ENCODE measurements around the gene SALL3.

Gene SALL3

DNA sequence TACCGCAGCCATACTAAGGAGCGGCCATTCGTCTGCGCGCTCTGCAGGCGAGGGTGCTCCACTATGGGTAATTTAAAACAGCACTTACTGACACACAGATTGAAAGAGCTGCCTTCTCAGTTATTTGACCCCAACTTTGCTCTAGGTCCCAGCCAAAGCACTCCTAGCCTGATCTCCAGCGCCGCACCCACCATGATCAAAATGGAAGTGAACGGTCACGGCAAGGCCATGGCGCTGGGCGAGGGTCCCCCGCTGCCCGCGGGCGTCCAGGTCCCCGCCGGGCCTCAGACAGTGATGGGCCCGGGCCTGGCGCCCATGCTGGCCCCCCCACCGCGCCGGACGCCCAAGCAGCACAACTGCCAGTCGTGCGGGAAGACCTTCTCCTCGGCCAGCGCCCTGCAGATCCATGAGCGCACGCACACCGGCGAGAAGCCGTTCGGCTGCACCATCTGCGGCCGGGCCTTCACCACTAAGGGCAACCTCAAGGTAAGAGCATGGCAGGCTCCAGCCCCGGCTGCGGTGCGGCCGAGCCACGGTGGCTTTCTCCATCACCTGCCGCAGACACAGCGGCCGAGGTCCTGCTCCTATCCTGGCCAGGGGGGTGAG is 15.5 kb downstream of the SALL3 start:
- TF ChIP-seq, protein P1, sequence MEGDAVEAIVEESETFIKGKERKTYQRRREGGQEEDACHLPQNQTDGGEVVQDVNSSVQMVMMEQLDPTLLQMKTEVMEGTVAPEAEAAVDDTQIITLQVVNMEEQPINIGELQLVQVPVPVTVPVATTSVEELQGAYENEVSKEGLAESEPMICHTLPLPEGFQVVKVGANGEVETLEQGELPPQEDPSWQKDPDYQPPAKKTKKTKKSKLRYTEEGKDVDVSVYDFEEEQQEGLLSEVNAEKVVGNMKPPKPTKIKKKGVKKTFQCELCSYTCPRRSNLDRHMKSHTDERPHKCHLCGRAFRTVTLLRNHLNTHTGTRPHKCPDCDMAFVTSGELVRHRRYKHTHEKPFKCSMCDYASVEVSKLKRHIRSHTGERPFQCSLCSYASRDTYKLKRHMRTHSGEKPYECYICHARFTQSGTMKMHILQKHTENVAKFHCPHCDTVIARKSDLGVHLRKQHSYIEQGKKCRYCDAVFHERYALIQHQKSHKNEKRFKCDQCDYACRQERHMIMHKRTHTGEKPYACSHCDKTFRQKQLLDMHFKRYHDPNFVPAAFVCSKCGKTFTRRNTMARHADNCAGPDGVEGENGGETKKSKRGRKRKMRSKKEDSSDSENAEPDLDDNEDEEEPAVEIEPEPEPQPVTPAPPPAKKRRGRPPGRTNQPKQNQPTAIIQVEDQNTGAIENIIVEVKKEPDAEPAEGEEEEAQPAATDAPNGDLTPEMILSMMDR (IDR thresholded peaks at IDR 0.05; ENCODE audit: borderline replicate concordance, insufficient read depth, low read depth, low read length): no peak
- H3K4me3 ChIP-seq (ENCODE audit: low read depth, low read length): no peak overlapping the region

DNA sequence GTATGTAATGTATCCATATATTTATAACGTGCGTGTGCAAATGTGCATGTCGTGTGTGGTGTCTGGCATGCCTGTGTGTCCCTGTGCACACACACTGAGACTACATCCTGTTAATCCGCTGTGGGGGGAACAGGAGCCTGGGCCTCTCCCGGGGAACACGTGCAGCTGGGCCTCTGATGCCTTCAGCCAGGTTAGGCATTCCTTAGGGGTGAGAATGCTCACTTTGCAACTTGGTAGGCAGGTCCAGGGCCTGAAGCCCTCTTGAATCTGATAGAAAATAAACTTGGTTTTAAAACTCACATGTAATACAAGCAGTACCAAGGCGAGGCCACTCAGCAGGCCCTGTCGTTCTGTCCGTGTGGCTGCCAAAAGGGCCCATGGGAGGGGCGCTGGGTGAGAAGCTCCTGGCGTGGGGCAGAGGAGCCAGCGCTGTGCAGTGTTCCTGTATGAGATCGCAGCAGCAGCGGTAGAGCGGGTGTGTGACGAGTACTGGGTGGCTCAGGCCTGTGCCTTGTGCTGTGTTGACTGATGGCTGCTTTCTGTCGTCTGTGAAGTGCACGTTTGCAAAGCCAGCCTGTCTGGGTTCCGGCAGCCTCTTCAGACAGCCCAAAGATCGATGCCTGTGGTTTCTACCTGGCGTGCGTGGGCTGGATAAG is 16.2 kb downstream of the SALL3 start:
- TF ChIP-seq, protein P1 (IDR thresholded peaks at IDR 0.05; ENCODE audit: borderline replicate concordance, insufficient read depth, low read depth, low read length): no peak
- no peak overlapping the region for H3K4me3 ChIP-seq (ENCODE audit: low read depth, low read length)

DNA sequence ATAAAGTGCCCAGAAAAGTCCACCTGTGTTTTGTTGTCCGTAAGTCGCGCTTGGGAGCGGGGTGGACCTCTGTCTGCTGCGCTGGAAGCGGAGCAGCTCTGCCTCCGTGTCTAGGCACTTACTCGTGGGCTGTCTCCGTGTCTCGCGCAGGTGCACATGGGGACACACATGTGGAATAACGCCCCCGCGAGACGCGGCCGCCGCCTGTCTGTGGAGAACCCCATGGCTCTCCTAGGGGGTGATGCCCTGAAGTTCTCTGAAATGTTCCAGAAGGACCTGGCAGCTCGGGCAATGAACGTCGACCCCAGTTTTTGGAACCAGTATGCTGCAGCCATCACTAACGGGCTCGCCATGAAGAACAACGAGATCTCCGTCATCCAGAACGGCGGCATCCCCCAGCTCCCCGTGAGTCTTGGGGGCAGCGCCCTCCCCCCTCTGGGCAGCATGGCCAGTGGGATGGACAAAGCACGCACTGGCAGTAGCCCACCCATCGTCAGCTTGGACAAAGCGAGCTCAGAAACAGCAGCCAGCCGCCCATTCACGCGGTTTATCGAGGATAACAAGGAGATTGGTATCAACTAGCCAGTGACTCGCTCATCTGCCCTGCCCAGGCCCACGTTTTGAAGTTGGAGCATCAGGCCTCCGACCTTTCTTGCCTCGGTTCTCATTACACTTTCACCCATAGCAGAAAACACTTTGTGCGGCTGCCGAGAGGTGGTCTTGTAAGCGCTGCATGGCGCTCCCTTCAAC is 17.3 kb downstream of the SALL3 start:
- TF ChIP-seq, protein P1 (IDR thresholded peaks at IDR 0.05; ENCODE audit: borderline replicate concordance, insufficient read depth, low read depth, low read length): no peak
- no peak overlapping the region for H3K4me3 ChIP-seq (ENCODE audit: low read depth, low read length)

DNA sequence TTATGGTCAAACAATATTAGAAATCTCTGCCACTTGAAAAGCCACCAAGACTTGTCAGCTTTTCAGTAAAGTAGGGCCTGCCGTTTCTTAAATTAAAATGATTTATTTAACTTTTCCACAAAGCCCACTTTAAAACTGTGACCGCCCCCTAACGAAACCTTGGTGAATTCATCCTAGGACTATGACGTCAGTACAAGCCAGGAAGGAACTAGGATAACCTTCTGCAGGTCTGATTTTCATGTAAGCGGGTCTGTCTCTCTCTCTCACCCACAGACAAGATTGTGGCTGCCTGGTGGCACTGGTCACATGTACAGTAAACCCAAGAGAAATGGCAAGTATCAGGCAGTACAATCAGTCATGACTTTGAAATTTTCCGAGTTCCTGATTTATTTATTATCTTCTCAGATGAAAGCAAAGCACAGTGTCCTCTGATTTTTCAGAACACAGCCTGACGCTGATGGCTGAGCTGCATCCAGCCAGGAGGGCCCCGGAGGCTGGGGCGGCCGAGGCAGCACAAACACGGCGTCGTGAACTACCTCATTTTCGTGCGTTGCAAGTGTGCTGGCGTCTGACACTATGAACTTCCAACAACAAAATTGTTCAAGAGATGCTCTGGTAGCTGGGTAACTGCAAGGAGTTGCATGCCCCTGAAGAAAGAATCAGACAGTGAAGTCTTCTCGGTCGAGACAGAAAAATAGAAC is 18.9 kb downstream of the SALL3 start:
- H3K4me3 ChIP-seq (ENCODE audit: low read depth, low read length): no peak overlapping the region
- TF ChIP-seq, protein P1 (IDR thresholded peaks at IDR 0.05; ENCODE audit: borderline replicate concordance, insufficient read depth, low read depth, low read length): no peak

DNA sequence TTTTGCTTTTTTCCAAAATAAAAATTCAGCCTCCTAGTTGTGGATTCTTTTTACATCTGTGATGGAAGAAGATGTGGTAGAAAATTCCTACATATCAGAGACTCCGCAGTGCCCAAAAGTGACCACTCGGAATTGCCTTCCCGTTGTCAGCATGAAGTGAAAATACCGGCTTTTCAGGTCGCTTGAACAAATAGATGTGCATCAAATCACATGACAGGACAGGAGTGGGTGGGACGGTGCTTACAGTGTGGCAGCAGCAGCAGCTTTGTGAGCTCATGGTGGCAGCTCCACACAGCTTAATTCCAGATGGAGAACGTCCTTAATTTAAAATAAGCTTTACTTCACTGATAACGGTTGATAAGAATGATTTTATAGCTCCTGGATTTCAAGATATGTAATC is 20.3 kb downstream of the SALL3 start:
- TF ChIP-seq, protein P1 (IDR thresholded peaks at IDR 0.05; ENCODE audit: borderline replicate concordance, insufficient read depth, low read depth, low read length): no peak
- no peak overlapping the region for H3K4me3 ChIP-seq (ENCODE audit: low read depth, low read length)

DNA sequence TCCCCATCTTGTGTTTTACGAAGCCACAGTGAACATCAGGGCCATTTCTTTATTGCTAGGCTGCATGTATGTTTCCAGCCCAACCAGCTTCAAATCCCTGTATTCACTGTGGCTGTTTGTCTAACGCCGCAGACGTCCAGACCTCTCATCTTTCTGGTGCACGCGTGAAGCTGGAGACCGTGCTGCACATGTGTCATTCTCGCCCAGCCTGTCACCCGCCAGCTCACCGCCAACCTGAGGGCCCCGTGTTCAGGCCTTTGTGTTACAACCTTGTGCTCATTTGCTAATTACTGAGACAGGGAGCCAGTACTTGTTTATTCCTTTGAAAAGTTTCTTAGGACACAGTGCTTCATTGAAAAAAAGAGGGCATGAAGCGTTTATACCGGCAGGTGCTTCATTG is 21.4 kb downstream of the SALL3 start:
- no peak overlapping the region for H3K4me3 ChIP-seq (ENCODE audit: low read depth, low read length)
- TF ChIP-seq, protein P1 (IDR thresholded peaks at IDR 0.05; ENCODE audit: borderline replicate concordance, insufficient read depth, low read depth, low read length): no peak
